B cell (primary cell): ENCODE results near the gene PTH2.

Experiments
- CTCF ChIP-seq: fragments of 200-600 bp; IDR thresholded peaks from one replicate; pipeline ENCODE4 v1.8.0; 2022; ENCODE audit warnings: antibody characterized with exemption, mild to moderate bottlenecking
- EZH2 ChIP-seq: IDR thresholded peaks from 2 replicates; pipeline ENCODE4 v1.6.1; 2012; ENCODE audit warnings: borderline replicate concordance, low read depth, mild to moderate bottlenecking, moderate library complexity, low read length; ENCODE audit not compliant: insufficient read depth, poor library complexity, severe bottlenecking

DNA sequence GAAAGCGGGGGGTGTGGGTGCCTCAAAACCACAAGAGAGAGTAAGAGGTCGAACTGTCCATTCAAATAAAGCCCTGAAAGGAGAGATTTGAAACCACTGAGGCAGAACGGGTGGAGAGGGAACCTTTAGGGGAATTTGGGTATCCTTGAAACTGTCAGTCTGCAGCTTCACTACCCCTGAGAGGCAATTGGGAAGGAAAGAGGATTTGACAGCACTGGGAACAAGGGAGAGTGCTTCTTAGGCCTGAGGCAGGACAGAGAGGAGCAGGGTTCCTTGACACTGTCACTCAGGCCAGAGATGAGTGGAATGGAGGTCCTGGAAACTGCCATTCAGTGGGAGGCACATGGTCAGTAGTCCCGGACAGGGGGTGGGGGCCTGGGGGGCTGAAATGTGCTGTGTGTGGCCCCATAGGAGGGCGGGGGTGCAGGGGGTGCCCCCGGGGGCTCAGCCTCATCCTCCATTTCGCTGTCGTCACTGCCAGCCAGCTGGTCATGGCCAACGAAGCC lies 7.0 kb upstream of the PTH2 start:
- TF ChIP-seq CTCF (no peak), EZH2 (no peak)
